Measurements from ENCODE around the gene TRIM10.
"Not testable (repeated sequence)": the region's sequence is repeated elsewhere in the genome, so short reads cannot be mapped to it uniquely, and the experiment has no call there.

The TRIM10 gene

DNA sequence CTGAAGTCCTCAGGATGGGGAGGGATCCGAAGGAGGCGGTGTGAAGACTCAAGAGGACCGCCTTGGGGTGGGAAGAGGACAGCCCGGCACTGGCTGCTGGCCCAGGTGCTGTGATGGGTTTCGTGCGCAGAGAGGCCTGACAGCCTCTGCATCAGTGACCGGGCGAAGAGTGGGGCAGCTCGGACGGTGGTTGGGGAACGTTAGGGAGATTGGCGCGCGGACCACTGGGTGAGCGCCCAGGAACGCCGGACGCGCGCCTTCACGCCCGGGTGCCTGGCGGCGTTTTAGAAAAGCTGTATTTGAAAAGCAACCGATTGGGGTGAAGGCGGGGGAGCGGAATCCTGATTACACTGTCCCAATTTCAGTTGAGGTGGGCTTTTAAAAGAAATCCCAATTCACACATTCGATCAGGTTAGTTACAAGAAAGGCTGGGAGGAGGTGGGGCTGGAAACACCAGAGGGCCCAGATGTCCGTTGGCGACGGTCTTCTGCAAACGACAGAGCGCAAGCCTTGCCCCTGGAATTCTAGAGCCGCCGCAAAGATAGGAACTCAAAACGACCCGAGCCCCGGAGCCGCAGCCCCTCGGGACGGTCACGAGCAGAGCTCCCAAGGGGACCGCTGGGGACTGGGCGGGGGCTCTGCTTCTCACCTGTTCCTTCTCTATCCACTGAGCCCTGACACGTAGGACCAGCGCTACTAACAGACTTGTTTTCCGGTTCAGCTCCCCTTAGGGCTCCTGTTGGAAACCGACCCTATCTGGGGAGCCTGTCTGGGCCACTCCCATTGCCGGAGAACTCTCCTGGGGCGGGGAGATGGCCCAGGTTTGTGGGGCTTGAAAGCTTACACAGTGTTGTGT, 33.5 kb downstream of the TRIM10 start:
- DNase-seq = no peak

DNA sequence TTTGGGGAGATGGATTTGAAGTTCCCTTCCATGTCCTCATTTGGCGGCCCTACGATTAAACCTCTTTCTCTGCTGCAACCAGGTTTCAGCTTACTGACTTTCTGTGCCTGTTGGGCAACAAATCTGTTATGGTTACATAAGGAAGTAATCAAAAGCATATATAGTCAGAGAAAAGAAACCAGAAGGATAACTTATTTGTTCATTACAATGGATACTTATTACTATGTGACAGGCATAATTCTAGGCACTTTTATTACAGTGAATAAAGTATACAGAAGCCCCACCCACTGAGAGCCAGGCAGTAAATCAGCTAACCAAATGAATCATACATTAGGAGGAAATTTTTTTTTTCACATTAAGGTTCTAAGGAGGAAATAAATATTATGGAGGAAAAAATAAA, 38.5 kb downstream of the TRIM10 start:
- no peak for DNase-seq

DNA sequence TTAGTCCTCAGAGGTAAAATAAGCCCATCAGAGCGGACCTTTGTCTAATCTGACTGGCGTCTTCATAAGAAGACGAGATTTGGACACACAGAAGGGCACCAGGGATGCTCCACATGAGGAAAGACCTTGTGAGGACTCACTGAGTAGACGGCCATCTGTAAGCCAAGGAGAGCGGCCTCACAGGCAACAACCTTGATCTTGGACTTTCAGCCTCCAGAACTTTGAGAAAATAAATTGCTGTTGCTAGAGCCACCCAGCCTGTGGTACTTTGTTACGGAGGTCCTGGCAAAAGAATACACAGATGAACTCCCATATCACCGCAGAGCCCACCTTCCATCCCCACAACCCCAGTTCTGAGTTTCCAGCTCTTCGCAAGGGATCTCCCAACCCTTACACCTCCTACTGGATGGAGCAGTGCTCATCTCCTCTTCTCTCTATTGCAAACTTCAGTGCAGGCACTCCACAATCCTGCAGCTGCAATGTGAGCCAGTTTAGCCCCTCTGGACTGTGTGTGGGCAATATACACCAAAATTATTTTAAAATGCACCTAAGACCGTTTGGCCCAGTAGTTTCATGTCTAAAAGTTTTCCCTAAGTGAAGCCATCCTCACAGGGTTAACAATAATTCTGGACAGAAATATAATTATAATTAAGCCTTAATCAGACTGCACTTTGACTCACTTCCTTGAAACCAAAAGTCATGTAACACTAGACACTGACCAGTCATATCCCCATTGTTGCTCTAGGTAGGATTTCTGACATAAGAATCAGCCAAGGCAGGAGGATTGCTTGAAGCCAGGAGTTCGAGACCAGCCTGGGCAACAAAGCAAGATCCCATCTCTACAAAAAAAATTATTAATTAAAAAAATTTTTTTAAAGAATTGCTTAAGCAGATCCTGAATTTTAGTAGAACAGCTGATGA, 39.3 kb downstream of the TRIM10 start:
- no peak for DNase-seq

DNA sequence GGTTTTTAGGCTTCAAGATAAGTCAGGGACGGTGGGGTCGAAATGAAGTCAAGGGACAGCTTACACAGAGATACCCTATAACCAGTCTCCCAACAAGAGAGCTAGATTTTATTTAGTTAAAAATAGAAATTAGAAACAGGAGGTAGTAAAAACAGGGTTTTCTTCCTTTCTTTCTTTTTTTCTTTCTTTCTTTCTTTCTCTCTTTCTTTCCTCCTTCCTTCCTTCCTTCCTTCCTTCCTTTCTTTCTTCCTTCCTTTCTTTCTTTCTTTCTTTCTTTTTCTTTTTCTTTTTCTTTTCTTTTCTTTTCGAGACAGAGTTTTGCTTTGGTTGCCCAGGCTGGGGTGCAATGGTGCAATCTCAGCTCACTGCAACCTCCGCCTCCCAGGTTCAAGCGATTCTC, 42.3 kb downstream of the TRIM10 start:
- not testable (repeated sequence) for DNase-seq

DNA sequence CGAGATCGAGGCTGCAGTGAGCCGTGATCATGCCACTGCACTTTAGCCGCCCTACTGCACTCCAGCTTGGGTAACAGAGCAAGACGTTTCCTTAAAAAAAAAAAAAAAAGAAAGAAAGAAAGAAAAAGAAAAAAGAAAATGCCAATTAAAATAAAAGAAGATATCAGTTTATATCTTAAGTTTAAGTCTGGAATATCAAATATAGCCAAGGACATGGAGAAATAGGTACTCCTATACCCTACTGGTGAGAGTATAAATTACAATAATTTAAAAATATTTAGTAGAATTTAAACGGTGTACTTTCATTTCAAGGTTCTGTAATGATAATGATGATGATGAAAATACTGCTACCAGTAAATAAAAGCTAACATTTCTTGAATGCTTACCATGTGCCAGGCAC, 44.3 kb downstream of the TRIM10 start:
- no peak for DNase-seq

DNA sequence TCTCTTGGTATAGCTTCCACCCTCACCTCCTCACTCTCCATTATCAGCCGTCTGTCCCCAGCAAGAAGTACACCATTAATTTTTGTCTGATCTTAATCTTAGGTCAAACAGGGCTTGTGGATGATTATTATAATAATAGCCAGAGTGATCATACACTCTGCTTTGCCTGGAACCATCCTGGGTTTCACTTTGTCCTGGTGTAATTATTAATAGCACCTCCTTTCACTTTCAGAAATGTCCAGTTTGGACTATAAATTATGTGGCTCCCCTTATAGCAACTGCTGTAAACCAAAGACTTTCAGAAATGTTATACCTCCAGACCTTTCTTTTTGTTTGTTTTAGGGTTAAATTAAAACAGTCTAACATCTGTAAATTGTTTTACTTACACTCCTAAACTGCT, 47.2 kb downstream of the TRIM10 start:
- no peak for DNase-seq

DNA sequence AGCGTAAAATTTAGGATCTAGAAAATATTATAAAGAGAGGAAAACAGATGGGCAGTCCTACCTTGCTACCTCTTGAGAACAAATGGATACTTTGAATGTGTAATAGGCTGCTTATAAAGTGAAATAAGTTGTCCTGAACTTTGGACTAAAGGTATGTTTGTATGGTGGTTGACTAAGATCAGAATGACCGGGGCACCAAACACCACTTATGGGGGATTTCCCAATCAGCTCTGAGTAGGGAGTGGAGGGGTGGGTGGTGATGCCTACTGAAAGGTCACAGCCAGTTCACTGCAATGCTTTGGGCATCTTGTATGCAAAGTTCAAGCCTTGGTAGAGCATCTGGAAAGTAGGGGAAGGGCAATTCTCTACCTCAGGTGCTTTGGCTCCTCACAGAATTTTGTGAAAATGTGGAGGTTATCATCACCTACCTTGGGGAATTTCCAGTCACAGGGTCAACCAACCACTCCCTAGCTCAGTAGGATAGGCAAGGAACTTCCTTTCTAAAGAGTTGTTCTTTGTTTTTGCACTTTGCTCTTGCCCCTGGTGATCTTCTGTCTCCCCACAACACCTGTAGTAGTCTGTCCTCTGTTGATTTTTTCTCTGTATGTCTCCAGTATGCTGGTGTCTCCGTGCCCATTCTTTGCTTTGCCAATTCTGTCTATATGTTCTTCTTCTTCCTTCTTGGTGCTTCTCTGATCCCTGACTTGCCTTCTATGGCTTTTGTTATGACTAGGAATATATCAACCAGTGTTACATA, 47.8 kb downstream of the TRIM10 start, which contains the start of gene TRIM31:
Gene TRIM31, minus strand, starts transcription at position 88 of the 757 bp plus-strand sequence. CDS start 285 bp downstream, outside the sequence.
- no peak for DNase-seq

DNA sequence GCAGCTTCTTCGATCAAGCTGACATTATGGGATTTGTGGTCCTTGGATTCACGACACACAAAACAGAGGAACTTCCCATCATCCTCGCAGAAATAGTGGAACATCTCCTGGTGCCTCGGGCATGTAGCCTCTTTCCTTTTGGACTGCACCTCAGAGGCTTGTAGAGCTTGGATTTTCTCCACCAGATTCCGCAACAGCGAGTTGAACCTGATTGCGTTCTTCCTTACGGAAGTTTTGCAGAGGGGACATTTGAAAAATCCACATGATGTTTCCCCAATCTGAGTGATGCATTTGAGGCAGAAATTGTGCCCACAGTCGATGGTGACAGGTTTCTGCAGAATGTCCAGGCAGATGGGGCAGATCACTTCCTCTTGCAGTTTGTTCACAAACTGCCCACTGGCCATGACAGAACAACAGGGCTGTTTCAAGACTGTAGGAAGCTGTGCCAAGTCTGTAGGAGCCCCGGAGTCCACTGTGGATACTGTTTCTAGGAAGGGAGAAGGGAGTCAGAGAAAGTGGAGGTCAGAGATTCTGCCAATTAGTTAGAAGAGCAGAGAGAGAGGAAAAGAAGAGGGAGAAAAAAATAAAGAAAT, 48.5 kb downstream of the TRIM10 start:
- no peak for DNase-seq

DNA sequence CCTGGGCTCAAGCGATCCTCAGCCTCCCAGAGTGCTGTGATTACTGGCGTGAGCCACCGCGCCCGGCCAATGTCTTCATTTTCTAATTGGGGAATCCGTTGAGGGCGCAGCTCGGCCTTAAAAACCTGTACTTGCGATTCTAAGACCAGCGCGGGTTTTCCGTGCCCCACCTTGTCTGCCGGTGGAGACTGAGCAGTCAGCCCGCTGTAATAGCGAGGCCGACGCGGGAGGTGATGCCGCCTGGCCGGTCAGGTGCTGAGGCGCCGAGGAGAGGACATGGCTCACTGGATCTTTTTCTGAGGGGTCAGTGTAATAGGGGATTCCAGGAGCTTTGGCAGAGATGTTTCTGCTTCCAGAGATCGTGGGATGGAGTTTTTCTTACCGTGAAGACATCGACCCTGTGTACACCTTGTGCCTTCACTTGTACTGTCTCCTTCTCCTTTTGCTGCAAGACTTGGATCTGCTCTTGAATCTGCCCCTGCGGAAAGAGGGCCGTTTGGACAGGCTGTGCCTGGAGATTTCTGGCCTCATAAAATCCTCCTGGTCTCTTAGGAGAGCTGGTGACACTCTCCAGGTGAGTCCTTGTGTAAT, 49.6 kb downstream of the TRIM10 start:
- no peak for DNase-seq

DNA sequence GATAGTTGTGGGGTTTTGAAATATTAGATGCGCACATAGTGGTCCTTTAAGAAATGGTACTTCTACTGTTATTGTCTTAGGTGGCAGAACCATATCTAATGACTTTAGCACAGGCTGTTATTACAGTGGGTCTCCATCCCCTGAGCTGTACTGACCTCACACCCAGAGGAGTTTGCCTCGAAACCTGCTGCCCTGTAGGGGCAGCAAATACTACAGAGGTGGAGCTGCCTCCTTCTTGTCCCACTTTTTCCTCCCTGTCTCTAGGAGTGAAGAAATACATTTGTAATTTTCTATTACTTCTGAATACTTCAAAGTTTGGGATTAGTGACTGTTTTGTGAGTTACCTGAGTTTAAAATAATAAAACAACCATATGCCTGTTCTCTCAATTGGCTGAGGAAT, 56.4 kb downstream of the TRIM10 start:
- no peak for DNase-seq

DNA sequence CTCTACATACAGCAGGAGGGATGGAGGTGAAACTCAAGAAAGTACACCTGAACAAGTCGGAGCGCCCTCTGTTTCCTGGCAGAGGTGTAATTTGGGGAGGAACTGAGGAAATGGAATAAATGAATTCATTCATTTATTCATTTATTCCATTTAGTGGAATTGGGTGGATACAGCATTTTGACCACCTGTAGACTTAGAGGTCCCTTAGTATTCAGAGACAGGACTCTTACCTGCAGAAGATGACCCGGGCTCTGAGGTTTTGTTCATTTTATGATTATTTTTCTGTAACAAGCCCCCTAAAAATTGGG, 57.2 kb downstream of the TRIM10 start:
- DNase-seq = no peak

DNA sequence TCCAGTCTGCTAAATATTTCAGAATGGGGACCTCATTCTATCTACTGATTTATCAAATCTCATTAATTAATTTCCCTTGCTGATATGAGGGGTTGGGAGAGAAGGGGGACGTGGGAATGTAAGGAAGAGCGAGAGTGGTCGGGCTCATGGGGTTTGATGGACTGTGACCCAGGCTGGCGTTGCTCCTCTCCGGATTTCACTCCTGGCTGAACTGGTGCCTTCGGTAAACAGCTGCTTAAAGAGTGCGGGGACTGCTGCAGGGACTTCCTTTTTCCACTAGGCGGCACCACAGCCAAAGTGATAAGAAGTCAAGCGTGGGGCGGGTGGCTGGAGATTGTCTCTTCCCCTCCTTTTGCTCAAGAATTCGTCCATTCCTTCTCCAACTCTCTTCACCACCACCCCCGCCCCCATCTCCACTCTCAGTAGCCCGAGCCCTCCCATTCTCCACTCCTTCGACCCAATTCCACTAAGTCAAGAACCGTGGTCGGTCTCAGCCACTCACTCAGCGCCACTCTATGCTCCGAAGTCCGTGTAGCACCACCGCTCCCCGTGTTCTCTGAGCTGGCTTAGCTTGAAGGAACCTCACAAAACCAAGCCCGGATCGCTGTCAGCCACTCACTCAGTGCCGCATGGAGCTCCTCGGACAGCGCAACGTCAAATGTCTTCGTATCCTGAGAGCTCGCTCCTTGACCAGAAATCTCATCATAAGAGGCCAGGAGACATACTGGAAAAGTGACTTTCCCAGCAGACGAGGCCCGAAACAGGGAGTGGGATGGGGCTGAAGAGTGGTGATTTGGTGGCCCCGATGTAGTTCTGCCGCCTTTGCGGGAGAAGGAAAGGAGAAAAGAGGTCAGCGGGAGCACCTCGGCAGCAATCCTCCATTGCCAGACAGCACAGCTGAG, 57.8 kb downstream of the TRIM10 start:
- DNase-seq = peak; percentile 64

DNA sequence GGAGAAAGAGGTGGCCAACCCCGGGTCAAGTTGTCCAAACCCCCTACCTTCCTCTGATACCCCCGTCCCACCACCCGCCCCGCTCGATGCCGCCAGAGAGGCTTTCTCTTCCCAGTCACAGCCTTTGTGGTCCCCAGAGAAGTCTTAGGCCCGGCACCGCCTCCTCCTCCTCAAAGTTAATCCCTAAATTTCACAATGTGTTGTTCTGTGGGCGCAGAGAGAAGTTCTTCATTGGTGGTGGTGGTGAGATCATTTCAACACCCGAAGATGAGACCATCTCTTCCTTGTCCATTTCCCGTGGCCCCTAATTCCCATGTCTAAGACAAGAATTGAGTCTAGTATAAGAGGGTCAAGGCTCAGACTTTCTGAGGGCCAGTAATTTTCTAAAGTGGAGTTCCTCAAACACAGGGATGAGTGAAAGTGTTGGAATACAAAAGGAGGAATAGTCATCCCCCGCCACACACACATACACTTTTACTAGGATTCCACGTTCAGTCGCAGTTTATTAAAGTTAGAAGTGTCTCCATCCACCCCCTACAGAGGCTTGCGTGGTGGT, 58.5 kb downstream of the TRIM10 start:
- no peak for DNase-seq
